ENCODE measurements around the gene CYBC1. TPM values are rescaled to one million over a fixed set of nuclear protein-coding genes. Genes with fewer than 3 reads are reported as not detected.
A peak's percentile ranks its signal among the peaks of the same experiment; 100 is the strongest.

The CYBC1 gene
- total RNA-seq (ENCODE audit: low replicate concordance) = 51.1 and 78.1 TPM in 2 replicates
- long read RNA-seq, full-length matches to known transcripts = 45 of 51 reads
- long read RNA-seq, partial matches to known transcripts = 2 of 51 reads
- long read RNA-seq, other reads (novel, unspliced or antisense) = 4 of 51 reads

DNA sequence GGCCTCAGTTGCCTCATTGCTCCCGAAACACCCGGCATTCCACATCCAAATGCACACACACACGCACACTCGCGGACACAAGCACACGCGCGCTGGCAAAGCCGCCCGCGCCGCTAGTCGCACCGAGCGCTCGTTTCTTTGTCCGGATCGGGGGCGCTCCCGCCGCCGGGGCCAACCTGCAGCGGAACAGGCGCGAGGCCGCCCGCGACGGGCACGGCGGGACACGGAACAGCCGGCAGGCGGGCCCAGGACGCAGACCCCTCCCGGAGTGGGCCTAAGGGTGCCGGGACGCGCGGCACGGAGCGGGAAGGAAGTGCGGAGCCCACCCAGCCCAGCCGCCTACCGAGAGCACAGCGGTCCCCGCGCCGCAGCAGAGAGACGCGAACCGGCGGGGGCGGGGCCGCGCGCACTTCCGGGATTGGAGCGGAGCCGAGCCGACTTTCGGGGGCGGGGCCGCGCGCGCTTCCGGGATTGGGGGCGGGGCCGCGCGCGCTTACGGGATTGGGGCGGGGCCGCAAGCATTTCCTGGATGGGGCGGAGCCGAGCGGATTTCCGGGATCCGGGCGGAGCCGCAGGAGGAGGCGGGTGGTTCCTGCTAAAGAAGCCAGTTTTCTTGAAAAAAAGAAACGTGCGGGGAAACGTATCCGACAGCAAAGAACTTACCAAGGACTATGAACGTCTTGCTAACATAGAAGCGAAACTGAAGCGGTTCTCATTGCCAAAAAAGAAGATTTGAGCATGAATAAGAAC lies at the start of gene CYBC1:
CYBC1 (minus strand) TSS at position 396 of the 750 bp plus-strand sequence. CDS start 1,498 bp downstream, outside the sequence.
- H3K4me1 Mint-ChIP-seq (ENCODE audit: unreplicated experiment) = peaks cover 12% of the 10 kb centered on the region
- TF ChIP-seq, protein P1, sequence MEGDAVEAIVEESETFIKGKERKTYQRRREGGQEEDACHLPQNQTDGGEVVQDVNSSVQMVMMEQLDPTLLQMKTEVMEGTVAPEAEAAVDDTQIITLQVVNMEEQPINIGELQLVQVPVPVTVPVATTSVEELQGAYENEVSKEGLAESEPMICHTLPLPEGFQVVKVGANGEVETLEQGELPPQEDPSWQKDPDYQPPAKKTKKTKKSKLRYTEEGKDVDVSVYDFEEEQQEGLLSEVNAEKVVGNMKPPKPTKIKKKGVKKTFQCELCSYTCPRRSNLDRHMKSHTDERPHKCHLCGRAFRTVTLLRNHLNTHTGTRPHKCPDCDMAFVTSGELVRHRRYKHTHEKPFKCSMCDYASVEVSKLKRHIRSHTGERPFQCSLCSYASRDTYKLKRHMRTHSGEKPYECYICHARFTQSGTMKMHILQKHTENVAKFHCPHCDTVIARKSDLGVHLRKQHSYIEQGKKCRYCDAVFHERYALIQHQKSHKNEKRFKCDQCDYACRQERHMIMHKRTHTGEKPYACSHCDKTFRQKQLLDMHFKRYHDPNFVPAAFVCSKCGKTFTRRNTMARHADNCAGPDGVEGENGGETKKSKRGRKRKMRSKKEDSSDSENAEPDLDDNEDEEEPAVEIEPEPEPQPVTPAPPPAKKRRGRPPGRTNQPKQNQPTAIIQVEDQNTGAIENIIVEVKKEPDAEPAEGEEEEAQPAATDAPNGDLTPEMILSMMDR (conservative IDR thresholded peaks at IDR 0.05) = no peak
- peak within 1 kb of the TSS; percentile 90 for H3K4me3 Mint-ChIP-seq
- no peaks in the 10 kb centered on the region for H3K27me3 Mint-ChIP-seq
- peaks cover 6% of the 10 kb centered on the region for H3K9me3 Mint-ChIP-seq
- peak within 1 kb of the TSS; percentile 80 for H3K27ac Mint-ChIP-seq
- DNase-seq (ENCODE audit: extremely low spot score, unreplicated experiment) = peak; percentile 96
- H3K36me3 Mint-ChIP-seq = no peaks in the 10 kb centered on the region

DNA sequence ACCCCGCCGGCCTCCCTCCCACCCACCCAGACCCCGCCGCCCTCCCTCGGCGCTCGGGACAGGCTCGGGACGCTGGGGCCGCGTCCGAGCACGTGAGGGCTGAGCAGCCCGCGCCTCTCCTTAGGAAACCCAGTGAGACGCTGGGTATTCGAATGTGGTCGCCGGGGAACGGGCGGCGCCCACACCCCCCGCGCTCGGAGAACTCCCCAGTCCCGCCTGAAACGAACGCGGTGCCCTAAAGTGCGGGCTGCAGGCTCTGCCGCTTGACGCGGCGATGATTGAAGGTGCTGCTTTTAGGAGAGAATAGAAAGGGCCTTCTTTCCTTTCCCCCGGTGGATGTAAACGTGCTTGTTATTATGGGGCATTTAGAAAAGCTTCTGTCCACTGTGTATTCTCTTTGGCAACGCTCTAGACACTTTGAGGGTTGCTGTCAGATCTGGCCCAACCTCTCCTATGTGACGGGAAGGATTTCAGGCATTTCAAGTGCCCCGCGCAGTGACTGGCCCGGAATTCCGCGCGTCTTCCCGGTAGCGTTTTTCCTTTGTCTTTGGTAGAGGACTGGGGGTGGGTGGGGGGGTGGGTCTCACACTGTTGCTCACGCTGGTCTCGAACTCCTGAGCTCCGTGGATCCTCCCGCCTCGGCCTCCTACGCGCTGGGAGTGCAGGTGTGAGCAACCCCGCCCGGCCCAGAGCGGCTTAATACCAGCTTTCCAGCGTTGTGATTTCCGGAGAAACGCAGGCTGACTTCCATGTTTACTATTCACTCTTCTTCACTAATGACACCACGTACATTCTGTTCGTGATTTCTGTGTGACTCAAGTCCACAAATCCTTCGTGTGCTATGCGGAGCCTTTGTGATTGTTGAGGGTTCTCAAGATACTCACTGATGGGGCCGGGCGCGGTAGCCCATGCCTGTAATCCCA lies 47.2 kb upstream of the CYBC1 start:
- Mint-ChIP-seq H3K27ac (peak overlapping the region; percentile 92), H3K9me3 (no peaks in the 10 kb centered on the region), H3K27me3 (peaks cover 10% of the 10 kb centered on the region), H3K4me3 (peak overlapping the region; percentile 93), H3K4me1 (ENCODE audit: unreplicated experiment) (peaks cover 18% of the 10 kb centered on the region), H3K36me3 (no peaks in the 10 kb centered on the region)
- DNase-seq (ENCODE audit: extremely low spot score, unreplicated experiment) = no peak
- TF ChIP-seq, protein P1 (conservative IDR thresholded peaks at IDR 0.05) = no peak

DNA sequence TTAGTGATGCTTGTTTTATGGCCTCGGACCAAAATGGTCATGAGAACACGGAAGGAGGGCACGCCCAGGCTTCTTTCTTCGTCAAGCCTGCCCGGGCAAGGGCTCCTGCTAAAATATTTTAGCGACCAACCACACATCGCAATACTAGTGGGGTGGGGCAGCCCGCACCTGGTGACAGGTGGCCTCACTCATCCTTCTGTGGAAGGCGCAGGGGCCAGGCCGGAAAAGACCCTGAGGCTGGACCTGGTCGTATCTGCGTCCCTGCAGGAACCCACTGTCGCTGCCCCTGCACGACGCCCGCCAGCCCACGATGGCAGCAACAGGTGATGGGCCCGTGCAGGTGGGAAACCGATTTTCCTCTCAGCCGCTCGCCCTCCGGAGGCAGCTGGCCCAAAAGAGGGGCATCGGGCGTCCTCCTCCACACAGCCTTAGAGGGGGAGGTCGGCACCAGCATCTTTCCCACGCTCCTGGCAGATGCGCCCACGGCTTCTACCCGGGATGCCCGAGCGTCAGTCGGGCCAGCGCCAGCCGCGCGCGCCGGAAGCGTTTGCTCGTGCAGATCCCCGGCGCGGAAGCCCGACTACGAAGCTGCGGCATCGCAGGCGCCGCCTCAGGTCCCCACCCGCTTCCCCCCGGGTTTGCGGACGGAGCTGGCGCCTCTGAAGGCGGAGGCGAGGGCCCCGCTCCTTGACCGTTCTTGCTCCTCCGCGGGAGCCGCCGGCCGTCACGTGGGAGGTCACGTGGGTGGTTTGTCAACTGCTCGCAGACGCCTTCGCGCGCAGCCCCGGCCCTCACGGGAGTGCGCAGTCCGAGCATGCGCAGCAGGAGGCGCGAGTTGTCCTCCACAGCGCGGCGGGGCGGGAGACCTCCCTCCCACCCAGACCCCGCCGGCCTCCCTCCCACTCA lies 46.2 kb upstream of the CYBC1 start:
- no peak overlapping the region for H3K27ac Mint-ChIP-seq
- H3K9me3 Mint-ChIP-seq = no peaks in the 10 kb centered on the region
- peak; percentile 97 for DNase-seq (ENCODE audit: extremely low spot score, unreplicated experiment)
- peak overlapping the region; percentile 78 for H3K4me3 Mint-ChIP-seq
- TF ChIP-seq, protein P1 (conservative IDR thresholded peaks at IDR 0.05) = no peak
- H3K4me1 Mint-ChIP-seq (ENCODE audit: unreplicated experiment) = peaks cover 18% of the 10 kb centered on the region
- peaks cover 10% of the 10 kb centered on the region for H3K27me3 Mint-ChIP-seq
- no peaks in the 10 kb centered on the region for H3K36me3 Mint-ChIP-seq

DNA sequence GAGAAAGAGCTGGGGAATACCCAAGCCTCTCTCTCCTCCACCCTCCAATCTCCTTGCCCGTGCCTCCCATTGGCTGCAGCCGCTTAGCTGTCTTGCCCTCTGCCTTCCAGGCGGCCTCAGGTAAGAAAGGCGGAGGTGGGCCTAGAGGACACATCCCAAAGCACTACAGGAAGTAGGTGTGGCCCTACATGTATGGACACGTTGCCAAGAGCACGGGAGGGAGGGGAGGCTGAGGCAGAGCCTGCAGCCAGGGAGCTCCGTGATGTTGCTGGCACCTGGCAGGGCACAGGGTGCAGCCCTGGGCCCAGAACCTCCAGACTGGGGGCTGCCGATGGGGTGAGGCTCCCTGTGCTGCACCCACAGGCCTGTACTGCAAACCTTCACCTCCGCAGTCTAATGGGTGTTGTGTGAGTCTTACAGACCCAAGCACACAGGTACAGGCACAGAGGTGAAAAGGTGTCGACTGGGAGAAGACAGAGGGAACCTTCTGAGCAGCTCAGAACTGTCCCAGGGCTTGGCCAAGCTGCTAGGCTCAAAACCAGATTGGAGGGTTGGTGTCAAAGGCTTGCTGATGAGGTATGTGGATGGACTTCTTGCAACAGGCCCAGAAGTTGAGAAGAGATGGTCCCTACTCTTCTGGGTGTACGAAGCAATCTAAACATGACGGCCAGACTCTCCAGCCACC lies 45.4 kb upstream of the CYBC1 start:
- DNase-seq (ENCODE audit: extremely low spot score, unreplicated experiment) = no peak
- TF ChIP-seq, protein P1 (conservative IDR thresholded peaks at IDR 0.05) = no peak
- Mint-ChIP-seq H3K27ac (peak overlapping the region; percentile 26), H3K4me3 (peak overlapping the region; percentile 66), H3K4me1 (ENCODE audit: unreplicated experiment) (peaks cover 18% of the 10 kb centered on the region), H3K27me3 (peaks cover 10% of the 10 kb centered on the region), H3K9me3 (no peaks in the 10 kb centered on the region), H3K36me3 (no peaks in the 10 kb centered on the region)
